Upper lobe of left lung (tissue), 4 donors: ENCODE data around the gene WSCD2.

ENCODE experiments used
- CTCF ChIP-seq, 6 experiments: fragments of 450-650 bp in 4 of 6; fragments of 200-600 bp in 2 of 6; sonication (generic) in 2 of 6; IDR thresholded peaks; one replicate each; pipeline ENCODE4 v1.5.1; 2016 to 2019; ENCODE audit warnings: antibody characterized with exemption in 6 of 6
- POLR2A ChIP-seq, 4 donors: fragments of 450-650 bp; IDR thresholded peaks; one replicate each; pipeline ENCODE4 v1.5.1; 2016 to 2017; ENCODE audit warnings: antibody characterized with exemption in 4 of 4, mild to moderate bottlenecking in 2 of 4
- POLR2AphosphoS5 ChIP-seq, 2 donors: sonication (generic); formaldehyde crosslinking; IDR thresholded peaks; one replicate each; pipeline ENCODE4 v1.5.1; 2017; ENCODE audit warnings: antibody characterized with exemption in 2 of 2

GRCh38 chr12:108151533-108152169 lies 22.6 kb downstream of the WSCD2 start:
- TF ChIP-seq POLR2AphosphoS5 (IDR thresholded peaks at IDR 0.05), result no peak
- TF ChIP-seq CTCF (IDR thresholded peaks at IDR 0.05), result no peak
- TF ChIP-seq POLR2A (IDR thresholded peaks at IDR 0.05), result no peak
